IMR-90 (cell line): ENCODE data around the gene ZBED2. TPM values are rescaled to one million over a fixed set of nuclear protein-coding genes. Genes with fewer than 3 reads are reported as not detected.

Experiments used
- ATAC-seq: fragments of 200-7000 bp; cut with Tn5 transposase; 2 replicates; pipeline ENCODE4 v1.9.1; 2020; ENCODE audit warnings: low read depth, mild to moderate bottlenecking, moderate library complexity
- BruUV-seq: library from RNA; stranded (reverse); fragments of 400-500 nt; replicated peaks from 2 replicates; lab custom pipeline; 2021; lab: Mats Ljungman, UMichigan
- CTCF ChIA-PET: fragments of 300-600 bp; formaldehyde crosslinking; extraction: SDS; loops from one replicate; lab custom pipeline; 2021; ENCODE audit warnings: antibody characterized with exemption; lab: Yijun Ruan, JAX
- POLR2A ChIA-PET: fragments of 300-600 bp; sonication (Branson Sonifier 250); formaldehyde crosslinking; loops from one replicate; lab custom pipeline; 2022; ENCODE audit warnings: antibody characterized with exemption; ENCODE audit not compliant: unreplicated experiment; lab: Charles Lee
- DNase-seq: peaks from one replicate; pipeline ENCODE4 v3.0.0; 2013
- H2AFZ ChIP-seq: replicated peaks from 2 replicates; pipeline ENCODE3; 2013; ENCODE audit warnings: low read length, mild to moderate bottlenecking; ENCODE audit not compliant: poor library complexity
- H2AK5ac ChIP-seq: 2 replicates; pipeline ENCODE4 v1.6.1; 2013; ENCODE audit warnings: low read depth, low read length, inconsistent platforms
- H2AK9ac ChIP-seq: replicated peaks from 2 replicates; pipeline ENCODE3; 2013; ENCODE audit warnings: mild to moderate bottlenecking, low read depth, low read length, moderate library complexity; ENCODE audit not compliant: poor library complexity
- H2BK120ac ChIP-seq: 2 replicates; pipeline ENCODE4 v1.6.1; 2013; ENCODE audit warnings: low read depth, low read length, inconsistent platforms
- H2BK15ac ChIP-seq: 3 replicates; pipeline ENCODE4 v1.6.1; 2013; ENCODE audit warnings: low read depth, low read length, inconsistent platforms
- H2BK20ac ChIP-seq: 2 replicates; pipeline ENCODE4 v1.6.1; 2013; ENCODE audit warnings: low read depth, mild to moderate bottlenecking, inconsistent platforms, low read length, moderate library complexity
- H2BK5ac ChIP-seq: 2 replicates; pipeline ENCODE4 v1.6.1; 2013; ENCODE audit warnings: mild to moderate bottlenecking, low read depth, low read length, inconsistent platforms; ENCODE audit not compliant: poor library complexity, severe bottlenecking
- H3K14ac ChIP-seq: replicated peaks from 2 replicates; pipeline ENCODE4 v1.6.1; 2013; ENCODE audit warnings: low read depth, low read length, inconsistent platforms
- H3K18ac ChIP-seq: 2 replicates; pipeline ENCODE4 v1.6.1; 2013; ENCODE audit warnings: low read depth, low read length, control low read depth
- H3K23ac ChIP-seq: 2 replicates; pipeline ENCODE4 v1.6.1; 2013; ENCODE audit warnings: low read depth, low read length, inconsistent platforms
- H3K27ac ChIP-seq: 2 replicates; pipeline ENCODE4 v1.5.1; 2013; ENCODE audit warnings: mild to moderate bottlenecking, control low read depth, low read length; ENCODE audit not compliant: insufficient read depth
- H3K27me3 ChIP-seq: 2 replicates; pipeline ENCODE4 v1.6.1; 2013; ENCODE audit warnings: low read length; ENCODE audit not compliant: control insufficient read depth, insufficient read depth
- H3K36me3 ChIP-seq: 2 replicates; pipeline ENCODE4 v1.6.1; 2013; ENCODE audit warnings: low read length, mixed read lengths; ENCODE audit not compliant: control insufficient read depth, insufficient read depth
- H3K4ac ChIP-seq: 2 replicates; pipeline ENCODE4 v1.6.1; 2013; ENCODE audit warnings: low read depth, low read length, inconsistent platforms
- H3K4me1 ChIP-seq: 2 replicates; pipeline ENCODE4 v1.6.1; 2013; ENCODE audit warnings: low read length, mixed read lengths; ENCODE audit not compliant: control insufficient read depth, insufficient read depth
- H3K4me2 ChIP-seq: 2 replicates; pipeline ENCODE4 v1.6.1; 2013; ENCODE audit warnings: low read depth, mild to moderate bottlenecking, control low read depth, low read length, moderate library complexity
- H3K4me3 ChIP-seq: 2 replicates; pipeline ENCODE4 v1.5.1; 2013; ENCODE audit warnings: low read depth, mild to moderate bottlenecking, control low read depth, low read length, moderate library complexity; ENCODE audit not compliant: insufficient read depth
- H3K56ac ChIP-seq: 2 replicates; pipeline ENCODE4 v1.6.1; 2013; ENCODE audit warnings: low read length, inconsistent platforms; ENCODE audit not compliant: insufficient read depth; ENCODE audit errors: extremely low read depth
- H3K79me1 ChIP-seq, 2 experiments: 2 replicates each; pipeline ENCODE4 v1.6.1; 2013; ENCODE audit warnings: low read length in 2 of 2, inconsistent platforms in 1 of 2, low read depth in 1 of 2
- H3K9ac ChIP-seq: 2 replicates; pipeline ENCODE4 v1.6.1; 2013; ENCODE audit warnings: low read depth, low read length, control low read depth
- H3K9me1 ChIP-seq: 2 replicates; pipeline ENCODE4 v1.6.1; 2013; ENCODE audit warnings: low read length, inconsistent platforms; ENCODE audit not compliant: insufficient read depth
- H3K9me3 ChIP-seq: 2 replicates; pipeline ENCODE4 v1.6.1; 2013; ENCODE audit warnings: low read length; ENCODE audit not compliant: control insufficient read depth, insufficient read depth
- H4K20me1 ChIP-seq: 2 replicates; pipeline ENCODE4 v1.6.1; 2013; ENCODE audit warnings: low read length, inconsistent platforms; ENCODE audit not compliant: insufficient read depth
- H4K5ac ChIP-seq: 2 replicates; pipeline ENCODE4 v1.6.1; 2013; ENCODE audit warnings: mild to moderate bottlenecking, low read depth, low read length, control low read depth
- H4K8ac ChIP-seq, 2 experiments: 2 replicates each; pipeline ENCODE4 v1.6.1; 2013; ENCODE audit warnings: low read depth in 2 of 2, low read length in 2 of 2, control low read depth in 1 of 2, inconsistent platforms in 1 of 2
- H4K91ac ChIP-seq: 2 replicates; pipeline ENCODE4 v1.6.1; 2013; ENCODE audit warnings: low read depth, low read length, inconsistent platforms; ENCODE audit not compliant: insufficient read depth
- BHLHE40 ChIP-seq: fragments of 150-350 bp; IDR thresholded peaks from 2 replicates; pipeline ENCODE4 v1.6.1; 2016; ENCODE audit warnings: mild to moderate bottlenecking, low read depth, low read length
- CEBPB ChIP-seq: IDR thresholded peaks from 2 replicates; pipeline ENCODE4 v1.6.1; 2012; ENCODE audit warnings: low read depth, low read length, improper control_type of control experiment
- CHD1 ChIP-seq: IDR thresholded peaks from 2 replicates; pipeline ENCODE4 v1.6.1; 2012; ENCODE audit warnings: low read depth, low read length, improper control_type of control experiment
- CTCF ChIP-seq: conservative IDR thresholded peaks from 2 replicates; pipeline ENCODE4 v1.5.1; 2012; ENCODE audit warnings: mild to moderate bottlenecking, low read depth, low read length, improper control_type of control experiment
- FOS ChIP-seq: fragments of 150-350 bp; IDR thresholded peaks from 2 replicates; pipeline ENCODE4 v1.6.1; 2016; ENCODE audit warnings: low read depth, low read length
- MAFK ChIP-seq: IDR thresholded peaks from 2 replicates; pipeline ENCODE4 v1.6.1; 2012; ENCODE audit warnings: low read depth, low read length, improper control_type of control experiment
- MAZ ChIP-seq: IDR thresholded peaks from 2 replicates; pipeline ENCODE4 v1.6.1; 2012; ENCODE audit warnings: low read depth, mild to moderate bottlenecking, low read length, improper control_type of control experiment, moderate library complexity, borderline replicate concordance
- MXI1 ChIP-seq: IDR thresholded peaks from 2 replicates; pipeline ENCODE4 v1.6.1; 2012; ENCODE audit warnings: low read depth, mild to moderate bottlenecking, low read length, moderate library complexity, borderline replicate concordance
- NFE2L2 ChIP-seq: fragments of 150-350 bp; IDR thresholded peaks from 2 replicates; pipeline ENCODE4 v1.6.1; 2016; ENCODE audit warnings: low read depth, mild to moderate bottlenecking, low read length
- RAD21 ChIP-seq: IDR thresholded peaks from 2 replicates; pipeline ENCODE4 v1.6.1; 2012; ENCODE audit warnings: low read length, improper control_type of control experiment
- RCOR1 ChIP-seq: IDR thresholded peaks from 2 replicates; pipeline ENCODE4 v1.6.1; 2012; ENCODE audit warnings: mild to moderate bottlenecking, low read length, improper control_type of control experiment; ENCODE audit not compliant: insufficient replicate concordance
- RFX5 ChIP-seq: IDR thresholded peaks from 2 replicates; pipeline ENCODE4 v1.8.0; 2012; ENCODE audit warnings: low read depth, mild to moderate bottlenecking, low read length, moderate library complexity
- SMC3 ChIP-seq: fragments of 150-350 bp; IDR thresholded peaks from 2 replicates; pipeline ENCODE4 v1.6.1; 2016; ENCODE audit warnings: low read depth, mild to moderate bottlenecking, antibody characterized with exemption, low read length, moderate library complexity
- USF2 ChIP-seq: fragments of 150-350 bp; IDR thresholded peaks from 2 replicates; pipeline ENCODE4 v1.6.1; 2017; ENCODE audit warnings: mild to moderate bottlenecking, antibody characterized with exemption, low read length, low read depth
- WGBS, 2 experiments: methylation state at CpG; one replicate each; pipeline versions ENCODE4 v1.1.5 to v1.1.7; 2013; ENCODE audit warnings: missing lambda C conversion rate in 2 of 2; ENCODE audit not compliant: insufficient read length in 1 of 2; ENCODE audit errors: extremely low coverage in 2 of 2; 5-methylcytosine and 5-hydroxymethylcytosine counted together
- dilution Hi-C: fragments of 300-500 bp; cut with HindIII; formaldehyde crosslinking; loops from one replicate; pipeline ENCODE4 v1.14.3; 2018; ENCODE audit warnings: low sequenced_read_pairs; ENCODE audit not compliant: unreplicated experiment
- in situ Hi-C: fragments of 300-500 bp; cut with MboI; formaldehyde crosslinking; loops from 3 replicates; pipeline ENCODE4 v1.14.3; 2019; ENCODE audit warnings: low sequenced_read_pairs, inconsistent platforms, mixed read lengths
- intact Hi-C: fragments of 100-400 bp; cut with micrococcal nuclease; formaldehyde crosslinking; loops from 2 replicates; pipeline ENCODE4 v1.10.0; 2022
- polyA plus RNA-seq, 3 experiments: library from polyadenylated mRNA; depleted of rRNA; stranded (reverse); fragments of >200 nt; gene quantifications; 2 replicates each; pipeline ENCODE4 v1.2.3, GENCODE V29; 2012; ENCODE audit warnings: low replicate concordance in 1 of 3
- total RNA-seq: library from RNA; depleted of rRNA; stranded (reverse); fragments of >200 nt; gene quantifications from 2 replicates; pipeline ENCODE4 v1.2.3, GENCODE V29; 2012

The ZBED2 gene
- total and polyA plus RNA-seq, 2 of the 4 experiments (the other 2 are of a cell fraction): 0.51 to 0.72 TPM

- intact Hi-C loops: loop anchor here (1.0 to 10.0 kb wide), 5 partner anchors 41 to 387 kb away; no protein-coding TSS in a partner anchor
- Histone ChIP-seq H4K5ac (no peak overlapping the region), H2BK120ac (peak overlapping the region; percentile 45), H3K79me1 (no peaks in the 10 kb centered on the region), H3K27ac (no peak overlapping the region), H3K4me3 (no peak overlapping the region), H3K4me2 (no peak overlapping the region), H3K18ac (no peak overlapping the region), H2BK15ac (peak overlapping the region; percentile 8; the same call in 1 of the 3 replicates), H2BK20ac (peak overlapping the region; percentile 47; the same call in 1 of the 2 replicates), H3K56ac (no peak overlapping the region), H3K9me3 (no peaks in the 10 kb centered on the region), H4K91ac (peak overlapping the region; percentile 27; the same call in 1 of the 2 replicates), H3K14ac (peak overlapping the region; percentile 73), H3K36me3 (no peaks in the 10 kb centered on the region), H3K27me3 (no peaks in the 10 kb centered on the region), H3K4me1 (peaks cover 3% of the 10 kb centered on the region), H3K9ac (no peak overlapping the region), H3K9me1 (no peaks in the 10 kb centered on the region), H3K4ac (peak overlapping the region; percentile 33; the same call in 1 of the 2 replicates), H4K20me1 (no peaks in the 10 kb centered on the region), H2AK9ac (peak overlapping the region; percentile 29), H4K8ac (peak overlapping the region in 1 of 2 experiments; percentile 20; a peak in 2 of 4 replicates), H3K23ac (no peak overlapping the region), H2AFZ (peak overlapping the region; percentile 64), H2AK5ac (no peak overlapping the region), H2BK5ac (no peak overlapping the region)
- BruUV-seq: no TSS peak
- DNase-seq (peak; percentile 93), ATAC-seq (peak; percentile 94)
- ChIA-PET POLR2A (no interaction called here), CTCF (interaction anchor here (0.5 to 2.6 kb wide), 16 partner anchors 9 to 430 kb away, joined by 3 to 29 read pairs (median 5); no protein-coding TSS in a partner anchor)
- dilution Hi-C loops: no loop called here
- in situ Hi-C loops: loop anchor here (5.0 to 25.0 kb wide), 4 partner anchors 114 to 384 kb away; partner anchors contain the start of gene PHLDB2
- no CpG with 5 or more reads among the region's 4 CpGs for WGBS, 2 experiments
- no peak for TF ChIP-seq USF2
- TF ChIP-seq NFE2L2: no peak
- TF ChIP-seq RFX5: no peak
- TF ChIP-seq BHLHE40: no peak
- TF ChIP-seq MAZ: no peak
- TF ChIP-seq MXI1: no peak
- no peak for TF ChIP-seq FOS
- 0 out of 2 replicates have a peak, but pooled peaks have one; percentile 13 for TF ChIP-seq MAFK
- TF ChIP-seq RCOR1: no peak
- TF ChIP-seq CTCF: peak; percentile 89
- 0 out of 2 replicates have a peak, but pooled peaks have one; percentile 2 for TF ChIP-seq CEBPB
- peak; percentile 87 for TF ChIP-seq SMC3
- peak; percentile 95 for TF ChIP-seq RAD21
- no peak for TF ChIP-seq CHD1
Measured at GRCh38 chr3:111577798-111578685, 17.1 kb downstream of the ZBED2 start.
